ENCODE measurements around the gene ABCA6.
"Not testable (repeated sequence)": the region's sequence is repeated elsewhere in the genome, so short reads cannot be mapped to it uniquely, and the experiment has no call there.

The ABCA6 gene

GRCh38 chr17:69141431-69142174 lies at the start of gene ABCA6:
Gene ABCA6, minus strand, starts transcription at chr17:69141895. Its CDS starts 1,192 bp downstream, at chr17:69140703.
- no peak for DNase-seq

- DNase-seq: no peak
Observed at GRCh38 chr17:69188796-69189195, 47.1 kb upstream of the ABCA6 start.

GRCh38 chr17:69188064-69188463 lies 46.4 kb upstream of the ABCA6 start:
- no peak for DNase-seq

GRCh38 chr17:69187294-69187693 lies 45.6 kb upstream of the ABCA6 start:
- no peak for DNase-seq

GRCh38 chr17:69179227-69179952 lies 37.7 kb upstream of the ABCA6 start:
- DNase-seq: no peak

- DNase-seq: no peak
Observed at GRCh38 chr17:69176457-69176795, 34.7 kb upstream of the ABCA6 start.

GRCh38 chr17:69175625-69176456 lies 34.1 kb upstream of the ABCA6 start:
- no peak for DNase-seq

- no peak for DNase-seq
Observed at GRCh38 chr17:69175262-69175624, 33.5 kb upstream of the ABCA6 start.

GRCh38 chr17:69173118-69173517 lies 31.4 kb upstream of the ABCA6 start:
- DNase-seq: no peak

- DNase-seq: no peak
Observed at GRCh38 chr17:69170377-69170776, 28.7 kb upstream of the ABCA6 start.

- DNase-seq: not testable (repeated sequence)
Observed at GRCh38 chr17:69168642-69169041, 26.9 kb upstream of the ABCA6 start.

GRCh38 chr17:69166957-69167356 lies 25.3 kb upstream of the ABCA6 start:
- DNase-seq: no peak

- no peak for DNase-seq
Observed at GRCh38 chr17:69164206-69164605, 22.5 kb upstream of the ABCA6 start.

GRCh38 chr17:69159418-69159817 lies 17.7 kb upstream of the ABCA6 start:
- DNase-seq: no peak

GRCh38 chr17:69154267-69154666 lies 12.6 kb upstream of the ABCA6 start:
- no peak for DNase-seq

GRCh38 chr17:69150333-69150732 lies 8.6 kb upstream of the ABCA6 start:
- DNase-seq: no peak

- DNase-seq: no peak
Observed at GRCh38 chr17:69147460-69147859, 5.8 kb upstream of the ABCA6 start.

GRCh38 chr17:69144331-69145255 lies 2.9 kb upstream of the ABCA6 start:
- DNase-seq: no peak

GRCh38 chr17:69143683-69144231 lies 2.1 kb upstream of the ABCA6 start:
- no peak for DNase-seq

GRCh38 chr17:69143151-69143550 lies 1.5 kb upstream of the ABCA6 start:
- DNase-seq: no peak

- DNase-seq: no peak
Observed at GRCh38 chr17:69142175-69142802, 594 bp upstream of the ABCA6 start.

GRCh38 chr17:69134112-69134511 lies 7.6 kb downstream of the ABCA6 start:
- DNase-seq: no peak

Data from stimulated activated CD4-positive, alpha-beta T cell treated with anti-CD3 and anti-CD28 coated beads, Interleukin-15, amount 100 ng/mL, for 24 hours (primary cell).